AG04449 (cell line): Measurements from ENCODE around the gene TMPRSS9.
"Not testable (repeated sequence)": the region's sequence is repeated elsewhere in the genome, so short reads cannot be mapped to it uniquely, and the experiment has no call there.

ENCODE experiments used
- CTCF ChIA-PET: fragments of 350-600 bp; formaldehyde crosslinking; extraction: SDS; loops from one replicate; lab custom pipeline; 2021; ENCODE audit warnings: antibody characterized with exemption; lab: Yijun Ruan, JAX
- POLR2A ChIA-PET: fragments of 400-600, 350-600 bp; formaldehyde crosslinking; extraction: SDS; loops from one replicate; lab custom pipeline; 2020; ENCODE audit warnings: antibody characterized with exemption, inconsistent platforms; lab: Yijun Ruan, JAX
- DNase-seq: peaks from one replicate; pipeline ENCODE4 v3.0.0-alpha.2; 2010; ENCODE audit warnings: low read depth, low spot score
- H3K4me3 ChIP-seq: 2 replicates; pipeline ENCODE4 v1.5.1; 2011; ENCODE audit warnings: low read depth, mild to moderate bottlenecking, control low read depth, low read length
- CTCF ChIP-seq: IDR thresholded peaks from one replicate; pipeline ENCODE4 v1.5.1; 2011; ENCODE audit warnings: mild to moderate bottlenecking, moderate library complexity, low read length, control low read depth, inconsistent platforms; ENCODE audit not compliant: insufficient read depth; ENCODE audit errors: missing control alignments

TMPRSS9 gene

GRCh38 chr19:2342656-2343288, 17.3 kb upstream of the TMPRSS9 start:
- POLR2A ChIA-PET, result no interaction called here
- H3K4me3 ChIP-seq, result no peak overlapping the region
- no peak for DNase-seq
- no peak for TF ChIP-seq CTCF
- CTCF ChIA-PET, result no interaction called here

GRCh38 chr19:2343289-2343982, 16.6 kb upstream of the TMPRSS9 start:
- no peak for TF ChIP-seq CTCF
- CTCF ChIA-PET, result no interaction called here
- no peak for DNase-seq
- POLR2A ChIA-PET, result no interaction called here
- H3K4me3 ChIP-seq, result no peak overlapping the region

GRCh38 chr19:2344381-2344870, 15.6 kb upstream of the TMPRSS9 start:
- no peak overlapping the region for H3K4me3 ChIP-seq
- ChIA-PET CTCF (no interaction called here), POLR2A (no interaction called here)
- no peak for TF ChIP-seq CTCF
- DNase-seq, result no peak

- ChIA-PET CTCF (no interaction called here), POLR2A (no interaction called here)
- H3K4me3 ChIP-seq, result no peak overlapping the region
- DNase-seq, result no peak
- no peak for TF ChIP-seq CTCF
Observed at GRCh38 chr19:2345076-2345475, 15.0 kb upstream of the TMPRSS9 start.

GRCh38 chr19:2345794-2346663, 14.0 kb upstream of the TMPRSS9 start:
- no peak for TF ChIP-seq CTCF
- POLR2A ChIA-PET, result no interaction called here
- no peak overlapping the region for H3K4me3 ChIP-seq
- CTCF ChIA-PET, result no interaction called here
- no peak for DNase-seq

GRCh38 chr19:2349818-2350217, 10.2 kb upstream of the TMPRSS9 start:
- H3K4me3 ChIP-seq, CTCF ChIA-PET, POLR2A ChIA-PET, DNase-seq: not testable (repeated sequence)
